Fibroblast of lung (primary cell): ENCODE results near the gene ADIRF.
"Not testable (repeated sequence)": the region's sequence is repeated elsewhere in the genome, so short reads cannot be mapped to it uniquely, and the experiment has no call there.

Experiments
- EZH2 ChIP-seq: IDR thresholded peaks from 2 replicates; pipeline ENCODE4 v1.5.1; 2012; ENCODE audit warnings: low read length, control low read depth, mild to moderate bottlenecking; ENCODE audit errors: missing control alignments
- TF ChIP-seq, protein P1 (sequence below), 2 donors: IDR thresholded peaks in 1 of 2; conservative IDR thresholded peaks in 1 of 2; 1 replicate in 1 of 2; 2 replicates in 1 of 2; pipeline ENCODE4 v1.5.1; 2011 to 2012; ENCODE audit warnings: low read length in 2 of 2, control low read depth in 1 of 2, inconsistent platforms in 1 of 2, low read depth in 1 of 2, mild to moderate bottlenecking in 1 of 2

GRCh38 chr10:86978457-86978856 is 10.2 kb downstream of the ADIRF start:
- TF ChIP-seq, protein P1, sequence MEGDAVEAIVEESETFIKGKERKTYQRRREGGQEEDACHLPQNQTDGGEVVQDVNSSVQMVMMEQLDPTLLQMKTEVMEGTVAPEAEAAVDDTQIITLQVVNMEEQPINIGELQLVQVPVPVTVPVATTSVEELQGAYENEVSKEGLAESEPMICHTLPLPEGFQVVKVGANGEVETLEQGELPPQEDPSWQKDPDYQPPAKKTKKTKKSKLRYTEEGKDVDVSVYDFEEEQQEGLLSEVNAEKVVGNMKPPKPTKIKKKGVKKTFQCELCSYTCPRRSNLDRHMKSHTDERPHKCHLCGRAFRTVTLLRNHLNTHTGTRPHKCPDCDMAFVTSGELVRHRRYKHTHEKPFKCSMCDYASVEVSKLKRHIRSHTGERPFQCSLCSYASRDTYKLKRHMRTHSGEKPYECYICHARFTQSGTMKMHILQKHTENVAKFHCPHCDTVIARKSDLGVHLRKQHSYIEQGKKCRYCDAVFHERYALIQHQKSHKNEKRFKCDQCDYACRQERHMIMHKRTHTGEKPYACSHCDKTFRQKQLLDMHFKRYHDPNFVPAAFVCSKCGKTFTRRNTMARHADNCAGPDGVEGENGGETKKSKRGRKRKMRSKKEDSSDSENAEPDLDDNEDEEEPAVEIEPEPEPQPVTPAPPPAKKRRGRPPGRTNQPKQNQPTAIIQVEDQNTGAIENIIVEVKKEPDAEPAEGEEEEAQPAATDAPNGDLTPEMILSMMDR (conservative IDR thresholded peaks at IDR 0.05 in 1 of 2, IDR thresholded peaks at IDR 0.05 in 1 of 2; ENCODE audit: low read depth in 1 of 2, low read length in 2 of 2): not testable (repeated sequence)
- TF ChIP-seq EZH2: not testable (repeated sequence)
